ENCODE measurements around the gene ADAT2. TPM values are rescaled to one million over a fixed set of nuclear protein-coding genes. Genes with fewer than 3 reads are reported as not detected.

ADAT2 gene
- total RNA-seq = 5.1 TPM

GRCh38 chr6:143450453-143451371, at the start of gene ADAT2, which contains the start of gene PEX3:
ADAT2 (minus strand) TSS chr6:143450695; CDS start chr6:143450658, 37 bp downstream.
PEX3 (plus strand) TSS chr6:143450805; CDS start chr6:143451043, 238 bp downstream.

Small RNA genes within 50 kb of the gene (small RNA-seq; reads per million reads assigned to genes)
- 0.15 reads per million for gene RNA5SP221

Other genes with a start within 250 kb of the ADAT2 start
- gene PEX3, start 110 bp upstream of the ADAT2 start, total RNA-seq = 36.7 TPM
- gene FUCA2, start 61.0 kb upstream of the ADAT2 start, total RNA-seq = 17.3 TPM
- 26.5 TPM for gene PHACTR2, start 227.3 kb upstream of the ADAT2 start, total RNA-seq